SIG-M5 (cell line): ENCODE measurements around the gene IL1A.

ENCODE experiments used
- DNase-seq: peaks from one replicate; lab custom pipeline; 2025; lab: John Stamatoyannopoulos, UW

The IL1A gene

DNA sequence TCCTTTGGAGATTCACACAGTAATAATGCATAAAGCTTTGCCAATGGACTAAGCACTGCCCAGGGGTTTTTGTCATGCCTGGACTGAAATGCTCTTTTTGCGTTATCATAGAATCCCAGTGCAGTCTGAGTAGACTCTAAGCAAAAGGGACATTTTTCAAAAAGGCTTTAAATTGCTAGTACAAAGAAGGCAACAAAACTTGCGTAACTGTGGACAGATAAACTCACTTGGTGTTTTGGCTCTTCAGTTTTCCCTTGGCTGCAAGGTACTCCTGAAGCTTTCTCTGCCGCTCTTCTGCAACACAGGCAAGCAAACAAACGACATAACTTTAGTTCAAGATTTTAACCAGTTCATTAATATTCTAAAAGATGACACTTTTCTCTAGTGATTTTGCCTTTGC lies 22.0 kb downstream of the IL1A start:
- no peak for DNase-seq

DNA sequence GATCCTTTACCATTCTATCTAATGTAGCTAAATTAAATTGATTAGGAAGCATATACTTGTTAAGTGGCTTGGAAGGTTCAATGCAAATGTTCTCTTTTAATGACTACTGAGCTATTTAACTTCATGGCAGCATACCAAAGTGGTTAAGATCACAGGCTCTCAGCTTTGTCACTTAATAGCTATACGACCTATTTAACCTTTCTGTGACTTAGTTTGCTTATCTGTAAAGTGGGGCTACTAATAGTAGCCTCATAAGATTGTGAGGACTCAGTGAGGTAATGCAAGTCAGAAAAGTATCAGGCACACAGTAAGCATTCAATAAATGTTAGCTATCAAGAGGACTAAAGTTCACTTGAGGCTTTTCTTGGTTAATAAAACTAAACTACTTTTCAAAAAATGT lies 24.1 kb downstream of the IL1A start:
- no peak for DNase-seq

DNA sequence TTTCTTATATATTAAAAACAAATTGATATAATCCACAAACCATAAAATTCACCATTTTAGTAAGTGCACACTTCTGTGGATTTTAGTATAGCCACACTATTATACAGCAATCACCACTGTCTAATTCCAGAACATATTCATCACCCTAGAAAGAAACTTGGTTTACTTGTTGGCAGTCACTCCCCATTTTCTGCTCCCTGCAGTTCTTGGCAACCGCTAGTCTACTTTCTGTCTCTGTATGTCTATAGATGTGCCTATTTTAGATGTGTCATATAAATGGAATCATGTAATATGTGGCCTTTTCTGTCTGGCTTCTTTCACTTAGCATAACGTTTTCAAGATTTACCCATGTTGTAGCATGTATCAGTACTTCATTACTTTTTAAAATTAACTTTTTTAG lies 25.6 kb downstream of the IL1A start:
- DNase-seq: no peak

DNA sequence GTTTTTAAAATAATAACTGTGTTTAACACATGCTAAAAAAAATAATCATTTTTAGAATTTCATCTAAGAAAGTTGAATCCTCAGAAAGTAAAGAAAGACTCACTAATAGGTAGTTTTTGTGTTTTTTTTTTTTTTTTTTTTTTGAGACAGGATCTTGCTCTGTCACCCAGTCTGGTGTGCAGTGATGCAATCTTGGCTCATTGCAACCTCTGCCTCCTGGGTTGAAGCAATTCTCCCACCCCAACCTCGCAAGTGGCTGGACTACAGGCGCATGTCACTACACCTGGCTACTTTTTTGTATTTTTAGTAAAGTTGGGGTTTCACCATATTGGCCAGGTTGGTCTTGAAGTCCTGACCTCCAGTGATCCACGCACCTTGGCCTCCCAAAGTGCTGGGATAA lies 27.0 kb downstream of the IL1A start:
- no peak for DNase-seq

DNA sequence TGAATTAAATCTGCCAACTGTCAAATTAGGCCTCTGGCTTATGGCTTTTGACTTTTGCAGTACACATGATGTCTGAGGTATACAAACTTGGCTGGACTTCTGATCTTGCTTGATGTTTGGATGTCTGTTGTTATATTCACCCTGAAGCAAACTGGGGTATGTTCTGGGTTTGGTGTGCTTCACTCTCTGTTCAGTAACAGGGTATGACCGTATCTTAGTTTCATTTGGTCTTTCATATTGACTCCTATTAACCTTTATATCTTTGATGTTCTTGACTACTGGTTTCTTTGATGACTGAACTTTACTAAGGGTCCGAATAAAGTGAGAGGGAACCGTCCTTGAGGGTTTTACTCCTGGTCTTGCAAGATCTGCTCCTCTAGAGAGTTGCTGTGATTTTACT lies 28.1 kb downstream of the IL1A start:
- no peak for DNase-seq

DNA sequence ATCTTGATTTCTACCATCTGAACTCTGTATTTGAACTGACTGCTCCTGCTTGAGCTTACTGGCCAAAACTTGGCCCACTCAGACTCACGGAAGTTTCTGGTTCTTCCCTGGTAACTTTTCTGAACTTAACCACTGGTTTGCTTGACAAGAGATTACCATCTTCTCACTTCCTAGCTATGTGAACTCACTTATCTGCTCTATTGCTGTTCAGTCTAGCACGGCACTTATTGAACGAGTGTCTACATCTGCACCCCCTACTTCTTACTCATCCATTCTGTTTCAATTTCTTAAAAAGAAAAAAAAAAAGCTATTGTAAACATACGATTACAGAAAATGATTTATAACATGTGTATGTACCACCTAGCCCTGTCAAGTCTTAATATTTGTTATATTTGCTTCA lies 28.8 kb downstream of the IL1A start:
- no peak for DNase-seq

DNA sequence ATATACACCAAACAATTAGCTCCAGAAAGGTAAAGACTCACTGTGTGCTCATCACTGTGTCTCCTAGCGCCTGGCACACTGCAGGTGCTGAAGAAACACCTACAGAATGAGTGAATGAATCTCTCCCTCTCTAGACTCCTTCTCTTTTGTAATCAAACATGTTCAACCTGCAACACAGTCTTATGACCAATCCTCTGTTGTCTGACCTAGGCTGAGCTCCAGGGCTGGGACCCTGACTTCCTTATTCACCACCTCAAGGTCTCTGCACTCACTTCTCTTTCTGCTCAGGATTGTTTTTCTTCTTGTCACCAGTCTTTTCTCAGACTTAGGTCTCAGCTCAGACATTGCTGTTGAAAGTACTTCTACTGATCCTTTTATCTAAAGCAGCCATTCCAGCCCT lies 29.7 kb downstream of the IL1A start:
- no peak for DNase-seq

DNA sequence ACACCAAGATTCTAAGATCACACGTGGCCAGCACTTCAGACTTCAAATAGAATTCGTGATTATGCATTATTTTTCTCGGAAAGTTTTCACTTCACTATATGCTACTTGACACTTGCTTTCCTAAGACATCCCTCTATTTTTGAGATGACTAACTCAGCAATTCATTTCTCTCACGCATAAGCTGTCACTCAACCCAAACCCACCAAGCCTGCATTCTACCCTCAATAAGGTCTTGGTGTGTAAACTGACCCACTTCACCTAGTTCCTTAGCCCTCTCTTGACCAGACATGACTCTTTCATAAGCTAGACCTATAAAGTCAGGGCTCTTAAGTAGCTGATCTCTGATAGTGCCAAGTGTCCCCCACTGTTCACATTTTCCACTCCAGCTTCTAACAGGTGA lies 31.6 kb downstream of the IL1A start:
- no peak for DNase-seq

DNA sequence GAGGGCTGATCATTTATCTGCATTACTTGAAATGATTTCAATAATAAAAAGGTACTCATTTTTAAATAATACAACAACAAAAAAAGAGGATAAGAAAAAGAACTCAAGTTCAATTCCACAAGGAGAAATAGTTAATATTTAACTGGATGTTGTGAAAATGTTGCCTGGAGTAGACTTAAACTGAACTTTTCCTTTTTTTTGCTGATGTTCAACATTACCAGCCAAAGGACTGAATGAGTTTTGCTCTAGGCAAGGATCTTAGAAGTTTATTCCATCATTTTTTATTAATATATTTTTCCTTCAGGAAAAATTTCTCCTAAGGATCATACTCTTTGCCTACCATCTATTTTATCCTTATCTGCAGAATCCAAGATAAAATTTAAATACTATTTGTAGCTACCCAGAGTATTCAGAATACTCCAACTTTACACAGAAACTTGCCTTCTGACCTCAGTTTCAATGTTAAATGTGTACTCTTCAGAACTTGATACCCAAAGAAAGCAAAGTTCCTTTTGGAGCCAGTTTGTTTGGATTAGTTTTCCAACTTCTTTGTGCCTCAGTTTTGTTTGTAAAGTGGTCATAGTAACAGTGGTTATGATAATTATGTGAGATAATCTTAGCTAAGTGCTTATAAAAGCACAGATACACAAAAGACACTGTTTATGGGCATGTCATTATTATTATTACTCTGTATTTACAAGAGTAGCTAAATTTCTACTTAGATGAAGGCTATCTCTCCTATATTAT lies 32.7 kb downstream of the IL1A start:
- no peak for DNase-seq

DNA sequence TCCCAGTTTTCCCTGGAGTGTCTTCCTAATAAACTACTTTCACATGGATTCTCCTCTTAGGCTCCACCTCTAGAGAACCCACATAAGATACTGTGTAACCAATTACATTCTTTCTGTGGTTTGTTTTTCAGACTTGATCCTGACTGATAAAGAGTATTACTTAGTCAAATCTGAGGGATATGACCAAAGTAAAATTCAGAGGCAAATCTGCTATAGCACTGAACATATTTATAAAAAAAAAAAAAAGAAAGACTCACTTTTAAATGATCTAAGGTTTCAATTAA lies 33.8 kb downstream of the IL1A start:
- no peak for DNase-seq

DNA sequence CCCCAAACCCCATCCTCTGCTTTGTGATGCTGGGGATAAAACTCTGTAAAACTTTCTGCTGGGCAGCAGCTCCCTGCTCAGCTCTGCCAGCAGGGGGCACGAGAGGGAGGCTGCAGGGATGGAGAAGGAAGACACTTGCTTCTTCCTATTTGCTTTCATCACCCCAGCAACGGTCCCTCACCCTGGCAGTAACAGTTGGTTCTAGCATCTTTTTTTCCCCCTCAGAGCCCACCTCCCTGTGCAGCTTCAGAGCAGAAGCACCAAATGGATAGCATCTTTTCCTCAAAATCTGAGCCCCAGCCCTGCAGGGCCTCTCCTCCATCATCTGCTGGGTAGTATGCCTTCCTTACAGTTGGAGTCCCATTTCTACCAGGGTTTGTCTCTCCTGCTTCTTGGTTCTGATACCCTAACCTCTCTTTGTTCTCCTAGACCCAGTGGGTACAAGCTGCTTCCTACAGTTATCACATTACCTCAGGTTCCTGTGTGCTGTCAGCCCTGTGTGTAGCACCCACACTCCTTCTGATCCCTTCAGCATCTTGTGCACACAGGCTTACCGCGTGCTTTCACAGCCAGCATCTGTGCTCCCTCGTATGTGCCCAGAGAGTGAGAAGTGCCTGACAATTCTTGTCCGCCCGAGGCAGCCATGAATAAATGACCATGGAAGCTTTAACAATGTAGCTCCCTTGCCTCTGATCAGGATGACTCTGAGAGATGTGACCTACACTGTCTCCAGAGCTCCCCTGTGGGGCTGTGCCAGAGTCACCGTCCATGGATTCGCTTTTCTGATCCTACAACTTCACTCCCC lies 34.3 kb downstream of the IL1A start:
- no peak for DNase-seq

DNA sequence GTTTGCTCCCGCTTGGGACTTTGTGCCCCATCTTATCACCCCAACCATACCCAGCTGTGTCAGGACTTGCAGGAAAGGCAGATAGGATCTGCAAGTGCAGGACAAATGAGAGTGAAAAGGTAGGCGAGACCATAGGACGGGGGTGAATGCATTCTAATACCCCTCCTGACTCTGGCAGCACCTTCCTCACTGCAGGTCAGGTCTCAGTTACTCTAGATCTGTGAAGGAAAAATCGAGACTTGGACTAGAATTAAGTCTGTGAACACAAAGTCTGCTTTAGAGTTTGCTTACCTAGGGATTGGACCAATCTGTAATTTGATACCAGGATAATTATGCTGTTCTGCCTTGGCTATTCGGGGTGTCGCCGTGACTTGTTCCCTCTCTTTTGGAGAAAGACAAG lies 43.8 kb downstream of the IL1A start:
- no peak for DNase-seq

DNA sequence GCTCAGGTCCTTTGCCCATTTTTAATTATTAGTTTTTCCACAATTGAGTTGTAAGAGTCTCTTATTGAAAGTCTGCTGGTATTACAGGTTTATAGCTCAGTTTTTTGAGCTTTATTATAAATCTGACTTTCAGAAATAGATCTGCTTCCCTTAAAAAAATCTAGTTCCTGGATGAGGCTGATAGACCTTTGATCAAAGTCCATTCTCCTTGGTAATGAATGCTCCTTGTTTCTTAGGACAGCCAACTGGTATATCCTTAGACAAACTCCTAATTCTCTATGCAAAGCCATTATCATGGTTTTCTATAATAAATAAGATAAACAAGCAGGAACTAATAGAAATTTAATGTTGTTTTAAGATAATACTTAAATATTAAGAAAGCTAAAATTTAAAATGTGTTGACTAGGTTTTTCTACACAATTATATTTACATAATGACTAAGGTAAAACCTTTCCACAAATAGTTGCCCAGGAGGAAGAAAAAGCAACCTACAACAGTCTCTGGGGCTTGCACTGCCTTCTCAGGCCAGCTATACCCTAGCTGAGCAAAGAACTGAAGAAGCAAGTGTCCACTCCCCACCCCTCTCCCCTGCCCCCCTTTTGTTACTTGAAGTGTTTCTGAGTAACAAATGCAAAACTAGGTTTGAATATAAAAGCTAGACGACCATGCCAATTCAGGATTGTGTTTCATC lies 46.6 kb downstream of the IL1A start:
- no peak for DNase-seq

DNA sequence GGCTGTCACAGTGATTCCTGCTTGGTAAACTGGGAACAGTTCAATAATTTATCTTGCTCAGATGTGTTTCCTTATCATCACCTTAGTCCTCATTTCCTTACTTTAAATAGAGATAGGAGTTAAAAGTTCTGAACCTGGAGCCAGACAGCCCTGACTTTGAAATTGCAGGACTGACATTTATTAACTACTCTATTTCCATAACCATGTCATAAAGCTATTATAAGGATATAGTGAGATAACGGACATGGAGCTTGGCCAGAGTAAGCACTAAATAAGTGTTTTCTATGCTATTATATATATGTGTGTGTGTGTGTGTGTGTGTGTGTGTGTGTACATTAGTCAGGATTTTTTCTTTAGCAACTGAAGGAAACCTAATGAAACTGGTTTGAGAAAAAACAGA lies 50.4 kb downstream of the IL1A start:
- DNase-seq: no peak

DNA sequence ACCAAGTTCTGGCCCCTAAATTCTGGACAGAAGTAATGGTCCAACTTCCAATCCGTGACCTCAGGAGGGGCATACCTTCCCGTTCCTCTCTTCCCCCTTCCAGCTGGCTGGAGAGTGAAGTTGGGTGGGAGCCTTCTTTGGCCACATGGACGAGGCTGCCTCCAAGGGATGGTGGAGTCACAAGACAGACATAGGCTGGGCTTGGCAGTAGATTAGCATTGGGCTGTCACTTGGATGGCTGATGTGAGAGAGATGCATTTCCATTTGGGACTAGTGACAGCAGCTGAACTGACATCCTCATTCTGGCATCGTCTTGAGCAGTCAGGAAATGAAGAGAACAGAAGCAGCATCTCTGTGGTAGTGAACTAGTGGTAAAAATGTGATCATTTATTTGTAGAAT lies 50.8 kb downstream of the IL1A start:
- no peak for DNase-seq

DNA sequence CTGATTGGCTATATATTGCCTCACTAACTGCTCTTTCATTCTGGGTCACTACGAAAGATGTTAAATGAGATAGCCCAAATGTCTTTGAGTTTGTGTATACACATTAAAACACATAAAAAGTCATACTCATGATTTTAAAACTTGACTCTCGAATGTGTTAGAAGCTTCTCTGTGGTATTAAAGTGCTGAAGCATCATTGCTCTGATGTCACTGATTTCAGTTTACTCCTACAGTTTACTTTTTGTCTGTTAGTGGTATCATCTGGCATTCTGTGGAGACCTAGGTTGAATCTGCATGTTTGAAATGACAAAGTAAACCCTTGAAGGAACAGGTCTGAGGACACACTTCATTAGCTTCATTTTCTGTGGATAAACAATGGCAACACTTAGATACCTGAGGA lies 52.8 kb downstream of the IL1A start:
- no peak for DNase-seq

DNA sequence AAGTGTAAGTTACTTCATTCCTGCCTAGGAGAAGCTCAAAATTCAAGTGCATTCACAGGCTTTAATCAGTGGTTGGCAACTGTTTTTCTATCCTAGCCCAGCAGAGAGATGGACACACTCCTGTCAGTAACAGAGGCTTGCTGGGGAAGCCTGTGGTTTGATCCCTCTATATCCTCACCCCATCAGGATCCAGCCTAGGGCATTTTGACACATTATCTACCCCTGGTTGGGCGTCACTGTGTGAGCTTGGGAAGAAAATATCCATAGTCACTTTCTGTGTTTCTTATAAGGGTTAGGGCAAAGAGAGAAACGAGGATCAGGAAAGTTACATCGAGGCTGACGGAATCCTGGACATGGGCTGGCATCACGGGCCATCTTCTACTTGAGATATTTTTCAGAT lies 53.5 kb downstream of the IL1A start:
- DNase-seq: no peak

DNA sequence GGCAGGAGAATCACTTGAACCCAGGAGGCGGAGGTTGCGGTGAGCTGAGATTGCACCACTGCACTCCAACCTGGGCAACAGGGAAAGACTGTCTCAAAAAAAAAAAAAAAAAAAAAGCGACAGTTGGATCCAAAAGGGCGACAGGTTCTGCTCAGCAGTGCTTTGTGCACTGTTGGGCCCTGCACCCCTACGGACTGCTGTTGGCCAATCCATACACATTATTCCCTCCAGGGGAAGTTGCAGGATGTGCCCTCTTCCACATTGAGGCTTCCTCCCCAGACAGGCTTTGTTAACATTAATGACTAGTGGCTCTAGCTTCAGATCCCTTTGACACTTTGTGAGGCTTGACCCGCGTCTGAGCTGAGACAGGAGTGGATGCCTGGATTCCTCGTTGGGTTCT lies 54.1 kb downstream of the IL1A start:
- no peak for DNase-seq

DNA sequence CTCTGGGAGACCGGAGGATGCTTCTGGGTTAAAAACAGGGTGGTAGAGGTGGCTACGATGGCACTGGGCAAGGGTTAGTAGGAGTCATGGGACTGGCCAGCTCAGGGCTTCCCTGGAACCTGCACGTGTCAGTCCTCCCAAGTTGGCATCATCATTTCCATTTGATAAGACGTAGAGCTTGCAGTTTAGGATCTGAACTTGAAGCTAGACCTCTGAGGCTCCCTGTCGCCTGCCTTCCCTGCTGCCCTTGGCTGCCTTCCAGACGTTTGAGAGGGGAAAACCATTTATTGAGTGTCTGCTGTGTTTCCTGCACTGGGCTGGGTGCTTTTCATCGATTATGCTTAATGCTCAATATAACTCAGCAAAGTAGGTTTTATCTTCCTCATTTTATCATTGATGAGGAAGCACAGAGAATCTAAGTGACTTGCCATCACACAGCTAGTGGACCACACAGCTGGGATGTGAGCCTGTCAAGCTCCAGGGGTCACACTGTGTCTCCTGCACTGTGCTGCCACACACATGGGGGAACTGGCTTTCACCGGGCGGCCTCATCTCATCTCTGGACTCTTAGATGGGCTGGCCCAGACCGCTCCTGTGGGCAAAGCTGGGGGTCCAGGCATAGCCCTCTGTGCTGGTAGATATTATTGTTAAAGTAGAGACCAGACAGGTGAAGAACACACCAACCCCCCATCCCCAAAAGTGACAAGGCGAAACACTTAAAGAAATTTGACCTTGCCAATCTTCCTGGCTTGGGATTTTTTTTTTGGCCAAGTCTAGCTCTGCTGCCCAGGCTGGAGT lies 55.7 kb downstream of the IL1A start:
- no peak for DNase-seq

DNA sequence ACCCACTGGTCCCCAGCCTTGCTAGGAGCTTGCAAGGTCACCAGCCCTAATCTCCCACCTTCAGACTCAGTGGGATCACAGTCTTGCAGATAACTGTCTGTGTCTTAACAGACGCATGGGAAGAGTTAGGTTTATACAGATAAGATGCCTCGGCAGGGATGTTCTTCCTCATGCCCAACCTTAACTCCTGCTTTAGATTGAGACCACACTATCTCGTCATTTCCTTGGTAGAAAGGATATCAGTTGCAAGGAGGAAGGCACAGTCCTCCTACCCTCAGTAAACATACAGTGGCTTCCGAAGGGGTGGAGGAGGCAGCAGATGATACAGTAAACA lies 56.3 kb downstream of the IL1A start:
- DNase-seq: no peak

DNA sequence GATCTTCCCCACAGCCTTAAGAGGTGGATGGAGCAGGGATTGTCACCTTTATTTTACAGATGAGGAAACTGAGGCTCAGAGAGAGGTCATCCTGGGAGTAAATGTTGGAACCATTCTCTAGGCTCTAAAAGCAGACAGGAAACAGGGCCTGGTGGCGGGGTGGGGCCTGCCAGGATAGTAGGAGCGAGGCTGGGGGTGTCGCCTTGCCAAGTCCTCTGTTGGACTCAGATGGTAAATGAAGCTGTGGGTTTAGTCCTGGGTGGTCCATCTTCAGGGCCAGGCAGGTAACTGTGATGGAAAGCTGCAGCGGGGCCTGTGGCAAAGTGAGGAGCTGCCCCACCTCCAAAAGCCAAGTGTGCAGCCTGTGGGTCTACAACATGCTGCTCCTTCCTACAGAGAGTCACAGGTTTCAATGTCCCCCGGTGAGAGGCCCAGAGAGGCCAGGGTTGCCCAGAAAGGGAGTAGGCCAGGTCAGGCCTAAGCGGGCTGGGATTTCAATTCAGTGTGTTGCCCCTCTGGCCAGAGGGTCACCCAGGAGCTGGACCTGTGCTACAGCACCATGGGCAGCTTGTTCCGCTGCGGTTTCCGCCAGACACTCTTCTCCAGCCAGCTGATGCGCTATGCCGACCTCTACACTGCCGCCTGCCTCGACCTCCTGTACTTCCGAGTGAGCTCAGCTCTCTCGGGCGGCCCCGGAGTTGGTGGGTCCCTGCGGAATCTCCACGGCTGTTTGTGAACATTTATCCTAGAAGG lies 56.8 kb downstream of the IL1A start:
- no peak for DNase-seq
